Neural progenitor cell (in vitro differentiated cells): ENCODE data around the gene TNFRSF21. TPM values are rescaled to one million over a fixed set of nuclear protein-coding genes. Genes with fewer than 3 reads are reported as not detected.

Experiments used
- DNase-seq: peaks from one replicate; pipeline ENCODE4 v3.0.0-alpha.2; 2016; ENCODE audit warnings: low spot score
- H2AFZ ChIP-seq: fragments of 200-600 bp; sonication (generic); replicated peaks from 2 replicates; pipeline ENCODE4 v1.6.1; 2016; ENCODE audit warnings: antibody characterized with exemption
- H3F3A ChIP-seq: fragments of 200-600 bp; sonication (generic); 2 replicates; pipeline ENCODE4 v1.6.1; 2016; ENCODE audit warnings: antibody characterized with exemption, low read depth
- H3K27ac ChIP-seq: fragments of 200-600 bp; sonication (generic); 2 replicates; pipeline ENCODE4 v1.5.1; 2016; ENCODE audit warnings: mild to moderate bottlenecking
- H3K27me3 ChIP-seq: fragments of 200-600 bp; sonication (generic); 2 replicates; pipeline ENCODE4 v1.6.1; 2016; ENCODE audit warnings: mild to moderate bottlenecking, moderate library complexity
- H3K36me3 ChIP-seq: fragments of 200-600 bp; sonication (generic); 2 replicates; pipeline ENCODE4 v1.5.1; 2016
- H3K4me1 ChIP-seq: fragments of 200-600 bp; sonication (generic); 2 replicates; pipeline ENCODE4 v1.6.1; 2016; ENCODE audit warnings: mixed run types
- H3K4me2 ChIP-seq: fragments of 200-600 bp; sonication (generic); 2 replicates; pipeline ENCODE4 v1.6.1; 2016
- H3K4me3 ChIP-seq: fragments of 200-600 bp; sonication (generic); 2 replicates; pipeline ENCODE4 v1.5.1; 2016
- H3K79me2 ChIP-seq: fragments of 200-600 bp; sonication (generic); 2 replicates; pipeline ENCODE4 v1.6.1; 2016; ENCODE audit warnings: low read depth
- H3K9ac ChIP-seq: fragments of 200-600 bp; sonication (generic); 2 replicates; pipeline ENCODE4 v1.6.1; 2016
- H3K9me3 ChIP-seq: fragments of 200-600 bp; sonication (generic); 2 replicates; pipeline ENCODE4 v1.5.1; 2016; ENCODE audit warnings: low read depth
- H4K20me1 ChIP-seq: fragments of 200-600 bp; sonication (generic); 2 replicates; pipeline ENCODE4 v1.6.1; 2016; ENCODE audit warnings: low read depth
- H3K27ac Mint-ChIP-seq: 3 replicates; pipeline ENCODE4 v1.8.0; 2021; ENCODE audit warnings: mixed read lengths
- H3K27me3 Mint-ChIP-seq: 2 replicates; pipeline ENCODE4 v1.8.0; 2022; ENCODE audit warnings: low read depth, mild to moderate bottlenecking, inconsistent platforms, moderate library complexity, mixed read lengths; ENCODE audit not compliant: insufficient read depth
- H3K36me3 Mint-ChIP-seq: 3 replicates; pipeline ENCODE4 v1.8.0; 2021; ENCODE audit warnings: mixed read lengths
- H3K4me1 Mint-ChIP-seq: 3 replicates; pipeline ENCODE4 v1.8.0; 2021; ENCODE audit warnings: mixed read lengths
- H3K4me3 Mint-ChIP-seq: 3 replicates; pipeline ENCODE4 v1.8.0; 2021; ENCODE audit warnings: mild to moderate bottlenecking, moderate library complexity, mixed read lengths
- H3K9me3 Mint-ChIP-seq: 3 replicates; pipeline ENCODE4 v1.8.0; 2020; ENCODE audit warnings: mixed read lengths
- CTCF ChIP-seq: fragments of 200-600 bp; sonication (generic); IDR thresholded peaks from 2 replicates; pipeline ENCODE4 v1.5.1; 2017; ENCODE audit warnings: antibody characterized with exemption, mild to moderate bottlenecking
- EZH2 ChIP-seq: fragments of 200-600 bp; sonication (generic); IDR thresholded peaks from 2 replicates; pipeline ENCODE4 v1.6.1; 2017; ENCODE audit warnings: antibody characterized with exemption, mild to moderate bottlenecking, moderate library complexity
- EZH2phosphoT487 ChIP-seq: fragments of 200-600 bp; sonication (generic); IDR thresholded peaks from 2 replicates; pipeline ENCODE4 v1.6.1; 2017; ENCODE audit warnings: antibody characterized with exemption
- total RNA-seq: library from RNA; depleted of rRNA; stranded (reverse); fragments of >200 nt; gene quantifications from 2 replicates; pipeline ENCODE4 v1.2.3, GENCODE V29; 2015; ENCODE audit warnings: low replicate concordance

The TNFRSF21 gene
- total RNA-seq, 1 donor from 2014 or later: 16.9 TPM

- no peak overlapping the region for H3K27ac Mint-ChIP-seq
- no peaks in the 10 kb centered on the region for H3K9me3 Mint-ChIP-seq
These were observed 23.4 kb downstream of the TNFRSF21 start for GRCh38 chr6:47286301-47286700.

GRCh38 chr6:47283993-47284392 lies 25.7 kb downstream of the TNFRSF21 start:
- no peaks in the 10 kb centered on the region for H3K9me3 ChIP-seq
- no peak for DNase-seq
- H3F3A ChIP-seq: peaks cover 19% of the 10 kb centered on the region
- no peak overlapping the region for H3K27ac ChIP-seq
- no peak overlapping the region for H3K4me2 ChIP-seq
- H3K4me3 ChIP-seq: no peak overlapping the region
- no peak overlapping the region for H3K27ac Mint-ChIP-seq
- no peak overlapping the region for H3K9ac ChIP-seq
- no peaks in the 10 kb centered on the region for H3K27me3 Mint-ChIP-seq
- H3K36me3 ChIP-seq: no peaks in the 10 kb centered on the region
- peaks cover 22% of the 10 kb centered on the region for H3K79me2 ChIP-seq
- H3K4me1 ChIP-seq: peaks cover 30% of the 10 kb centered on the region
- H3K9me3 Mint-ChIP-seq: no peaks in the 10 kb centered on the region
- H3K4me3 Mint-ChIP-seq: no peak overlapping the region
- no peak for TF ChIP-seq EZH2
- no peak for TF ChIP-seq CTCF
- no peak for TF ChIP-seq EZH2phosphoT487
- no peaks in the 10 kb centered on the region for H3K27me3 ChIP-seq
- H3K36me3 Mint-ChIP-seq: peaks cover 26% of the 10 kb centered on the region
- no peaks in the 10 kb centered on the region for H4K20me1 ChIP-seq
- H3K4me1 Mint-ChIP-seq: peaks cover 15% of the 10 kb centered on the region
- H2AFZ ChIP-seq: no peak overlapping the region

More at GRCh38 chr6:47286301-47286700, 23.4 kb downstream of the TNFRSF21 start:
- TF ChIP-seq EZH2 (no peak), EZH2phosphoT487 (no peak), CTCF (no peak)
- Mint-ChIP-seq H3K27me3 (no peaks in the 10 kb centered on the region), H3K36me3 (peaks cover 26% of the 10 kb centered on the region), H3K4me1 (peaks cover 17% of the 10 kb centered on the region), H3K4me3 (no peak overlapping the region)
- H3K9ac ChIP-seq: no peak overlapping the region
- DNase-seq: no peak
- peaks cover 29% of the 10 kb centered on the region for H3K4me1 ChIP-seq
- no peak overlapping the region for H3K4me3 ChIP-seq
- H3K27me3 ChIP-seq: no peaks in the 10 kb centered on the region
- H3K4me2 ChIP-seq: no peak overlapping the region
- no peaks in the 10 kb centered on the region for H4K20me1 ChIP-seq
- H3K79me2 ChIP-seq: peaks cover 45% of the 10 kb centered on the region
- no peak overlapping the region for H2AFZ ChIP-seq
- no peak overlapping the region for H3K27ac ChIP-seq
- no peaks in the 10 kb centered on the region for H3F3A ChIP-seq
- no peaks in the 10 kb centered on the region for H3K9me3 ChIP-seq
- no peaks in the 10 kb centered on the region for H3K36me3 ChIP-seq

- H3K4me3 ChIP-seq: no peak overlapping the region
- H3K27ac Mint-ChIP-seq: no peak overlapping the region
- no peak overlapping the region for H3K27ac ChIP-seq
These were observed 31.2 kb downstream of the TNFRSF21 start for GRCh38 chr6:47278545-47278944.

More at GRCh38 chr6:47278545-47278944, 31.2 kb downstream of the TNFRSF21 start:
- Mint-ChIP-seq H3K4me1 (peaks cover 5% of the 10 kb centered on the region), H3K9me3 (peaks cover 7% of the 10 kb centered on the region), H3K27me3 (no peaks in the 10 kb centered on the region), H3K4me3 (no peak overlapping the region), H3K36me3 (peaks cover 24% of the 10 kb centered on the region)
- no peak overlapping the region for H2AFZ ChIP-seq
- no peaks in the 10 kb centered on the region for H3K9me3 ChIP-seq
- H3K9ac ChIP-seq: no peak overlapping the region
- peaks cover 19% of the 10 kb centered on the region for H3F3A ChIP-seq
- H3K4me2 ChIP-seq: peak overlapping the region; percentile 2
- no peaks in the 10 kb centered on the region for H3K36me3 ChIP-seq
- peaks cover 47% of the 10 kb centered on the region for H3K79me2 ChIP-seq
- TF ChIP-seq CTCF (no peak), EZH2 (no peak), EZH2phosphoT487 (no peak)
- peaks cover 27% of the 10 kb centered on the region for H3K4me1 ChIP-seq
- no peaks in the 10 kb centered on the region for H3K27me3 ChIP-seq
- H4K20me1 ChIP-seq: no peaks in the 10 kb centered on the region
- DNase-seq: no peak
